Measurements from ENCODE around the gene DOCK7. TPM values are rescaled to one million over a fixed set of nuclear protein-coding genes. Genes with fewer than 3 reads are reported as not detected.
"Not testable (repeated sequence)": the region's sequence is repeated elsewhere in the genome, so short reads cannot be mapped to it uniquely, and the experiment has no call there.

The DOCK7 gene
- total RNA-seq, 6 experiments from 2014 or later = 93.3 to 115 (median 105) TPM

DNA sequence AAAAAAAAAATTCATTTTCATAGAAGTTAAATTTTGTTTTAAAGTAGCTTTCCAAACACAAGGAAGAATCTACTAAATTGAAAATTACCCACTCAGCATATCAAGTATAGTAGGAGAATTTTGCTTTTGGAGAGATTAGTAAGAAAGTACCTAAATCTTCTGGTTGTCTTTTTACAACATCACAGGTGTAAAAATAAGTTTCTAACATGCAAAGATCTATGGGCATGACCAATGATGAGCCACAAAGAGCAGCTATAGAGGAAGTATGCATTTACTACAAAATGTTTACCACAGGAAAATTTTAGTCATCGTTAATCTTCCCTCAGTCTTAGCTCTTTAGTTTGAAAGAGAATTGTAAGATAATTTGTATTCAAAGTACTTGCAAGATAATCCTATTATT is 62.8 kb downstream of the DOCK7 start:
- Mint-ChIP-seq H3K27me3 (ENCODE audit: insufficient read depth) (no peaks in the 10 kb centered on the region), H3K36me3 (ENCODE audit: low read depth) (peaks cover 17% of the 10 kb centered on the region), H3K27ac (no peak overlapping the region), H3K4me1 (ENCODE audit: low read depth) (peaks cover 49% of the 10 kb centered on the region), H3K4me3 (no peak overlapping the region), H3K9me3 (no peaks in the 10 kb centered on the region)
- no peak for DNase-seq
- TF ChIP-seq, protein P1, sequence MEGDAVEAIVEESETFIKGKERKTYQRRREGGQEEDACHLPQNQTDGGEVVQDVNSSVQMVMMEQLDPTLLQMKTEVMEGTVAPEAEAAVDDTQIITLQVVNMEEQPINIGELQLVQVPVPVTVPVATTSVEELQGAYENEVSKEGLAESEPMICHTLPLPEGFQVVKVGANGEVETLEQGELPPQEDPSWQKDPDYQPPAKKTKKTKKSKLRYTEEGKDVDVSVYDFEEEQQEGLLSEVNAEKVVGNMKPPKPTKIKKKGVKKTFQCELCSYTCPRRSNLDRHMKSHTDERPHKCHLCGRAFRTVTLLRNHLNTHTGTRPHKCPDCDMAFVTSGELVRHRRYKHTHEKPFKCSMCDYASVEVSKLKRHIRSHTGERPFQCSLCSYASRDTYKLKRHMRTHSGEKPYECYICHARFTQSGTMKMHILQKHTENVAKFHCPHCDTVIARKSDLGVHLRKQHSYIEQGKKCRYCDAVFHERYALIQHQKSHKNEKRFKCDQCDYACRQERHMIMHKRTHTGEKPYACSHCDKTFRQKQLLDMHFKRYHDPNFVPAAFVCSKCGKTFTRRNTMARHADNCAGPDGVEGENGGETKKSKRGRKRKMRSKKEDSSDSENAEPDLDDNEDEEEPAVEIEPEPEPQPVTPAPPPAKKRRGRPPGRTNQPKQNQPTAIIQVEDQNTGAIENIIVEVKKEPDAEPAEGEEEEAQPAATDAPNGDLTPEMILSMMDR (IDR thresholded peaks at IDR 0.05) = no peak

DNA sequence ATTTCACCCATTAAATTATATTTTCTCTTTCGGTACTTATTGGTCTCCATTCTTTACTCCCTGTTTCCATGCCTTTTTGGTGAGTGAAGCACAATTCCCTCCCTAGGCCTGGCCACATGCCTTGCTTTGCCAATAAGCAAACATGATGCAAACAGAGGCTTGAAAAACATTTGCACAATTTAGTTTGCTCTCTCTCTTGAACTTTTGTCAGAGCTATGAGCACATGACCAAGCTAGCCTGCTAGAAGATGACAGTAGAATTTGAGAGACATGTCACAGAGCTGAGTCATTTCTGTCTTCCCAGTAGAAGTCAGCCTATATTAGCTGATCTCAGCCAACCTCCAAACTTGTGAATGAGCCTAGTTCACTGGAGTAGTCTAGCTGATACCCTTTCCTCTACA is 66.3 kb downstream of the DOCK7 start:
- Mint-ChIP-seq H3K4me3 (peak overlapping the region; percentile 41; the same call in 1 of the 2 replicates), H3K4me1 (ENCODE audit: low read depth) (peaks cover 60% of the 10 kb centered on the region), H3K36me3 (ENCODE audit: low read depth) (peaks cover 32% of the 10 kb centered on the region), H3K27ac (peak overlapping the region; percentile 83), H3K9me3 (no peaks in the 10 kb centered on the region), H3K27me3 (ENCODE audit: insufficient read depth) (no peaks in the 10 kb centered on the region)
- peak; percentile 97 for DNase-seq
- TF ChIP-seq, protein P1 (IDR thresholded peaks at IDR 0.05) = no peak

DNA sequence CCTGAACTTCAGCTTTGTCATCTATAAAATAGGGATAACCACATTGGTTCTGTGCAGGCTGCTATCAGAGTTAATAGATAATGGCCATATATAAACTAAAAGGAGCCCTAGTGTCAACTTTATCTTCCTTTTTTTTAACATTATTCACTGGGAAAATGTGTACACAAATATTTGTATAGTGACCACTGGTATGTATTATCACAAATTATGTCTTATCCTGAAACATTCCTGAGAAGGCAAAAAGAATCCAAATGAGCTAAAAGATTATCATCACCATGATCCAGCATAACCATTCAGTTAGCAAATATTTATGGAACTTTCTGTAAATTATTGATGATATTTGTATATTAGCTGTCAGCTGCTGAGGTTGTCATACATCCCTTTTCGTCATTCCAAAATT is 74.3 kb downstream of the DOCK7 start:
- peak; percentile 26 for DNase-seq
- Mint-ChIP-seq H3K36me3 (ENCODE audit: low read depth) (peaks cover 32% of the 10 kb centered on the region), H3K9me3 (no peaks in the 10 kb centered on the region), H3K27ac (peak overlapping the region; percentile 59; the same call in 1 of the 2 replicates), H3K4me1 (ENCODE audit: low read depth) (peaks cover 40% of the 10 kb centered on the region), H3K27me3 (ENCODE audit: insufficient read depth) (no peaks in the 10 kb centered on the region), H3K4me3 (peak overlapping the region; percentile 10; the same call in 1 of the 2 replicates)
- TF ChIP-seq, protein P1 (IDR thresholded peaks at IDR 0.05) = no peak

DNA sequence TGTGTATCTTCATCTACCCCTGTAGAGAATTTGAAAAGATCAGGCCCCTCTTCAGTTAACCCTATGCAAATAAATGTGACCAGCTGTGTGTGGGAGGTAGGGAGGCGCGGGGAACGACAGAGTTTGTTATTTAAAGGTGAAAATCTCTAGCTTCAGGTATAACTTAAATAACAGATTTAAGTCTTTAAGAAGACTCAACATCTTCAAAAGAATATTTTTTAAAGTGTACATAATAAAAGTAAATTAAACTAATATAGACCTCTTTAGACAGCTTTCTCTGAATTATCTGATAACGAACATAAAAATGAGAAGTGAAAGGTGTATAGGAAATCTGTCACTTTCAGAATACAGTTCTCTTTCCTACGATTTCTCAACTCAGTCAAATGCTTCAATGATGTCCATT is 74.9 kb downstream of the DOCK7 start:
- no peak overlapping the region; the same call in 1 of the 2 replicates for H3K4me3 Mint-ChIP-seq
- H3K27ac Mint-ChIP-seq = peak overlapping the region; percentile 53; the same call in 1 of the 2 replicates
- no peaks in the 10 kb centered on the region for H3K27me3 Mint-ChIP-seq (ENCODE audit: insufficient read depth)
- no peak for DNase-seq
- H3K9me3 Mint-ChIP-seq = no peaks in the 10 kb centered on the region
- peaks cover 40% of the 10 kb centered on the region for H3K4me1 Mint-ChIP-seq (ENCODE audit: low read depth)
- TF ChIP-seq, protein P1 (IDR thresholded peaks at IDR 0.05) = no peak
- H3K36me3 Mint-ChIP-seq (ENCODE audit: low read depth) = peaks cover 30% of the 10 kb centered on the region

DNA sequence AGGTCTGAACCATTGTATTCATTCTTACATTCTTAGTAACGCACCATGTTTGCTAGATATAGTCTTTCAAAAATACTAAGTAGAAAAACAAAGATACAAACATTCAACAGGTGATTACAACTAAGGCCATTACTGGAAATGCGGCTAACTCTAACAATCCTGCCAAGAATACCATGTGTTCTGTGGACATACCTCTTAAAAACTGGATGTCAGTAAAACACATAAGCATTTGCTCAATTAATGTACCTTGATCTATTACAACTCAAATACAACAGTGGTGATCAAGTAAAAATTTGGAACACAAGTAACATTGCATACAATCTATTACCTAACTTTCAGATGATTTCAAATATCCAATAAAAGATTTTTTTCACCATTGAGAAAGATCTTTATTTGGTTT is 75.4 kb downstream of the DOCK7 start:
- H3K36me3 Mint-ChIP-seq (ENCODE audit: low read depth) = peaks cover 24% of the 10 kb centered on the region
- no peak for DNase-seq
- no peaks in the 10 kb centered on the region for H3K9me3 Mint-ChIP-seq
- no peak overlapping the region for H3K27ac Mint-ChIP-seq
- H3K27me3 Mint-ChIP-seq (ENCODE audit: insufficient read depth) = no peaks in the 10 kb centered on the region
- H3K4me3 Mint-ChIP-seq = no peak overlapping the region
- TF ChIP-seq, protein P1 (IDR thresholded peaks at IDR 0.05) = no peak
- peaks cover 38% of the 10 kb centered on the region for H3K4me1 Mint-ChIP-seq (ENCODE audit: low read depth)

DNA sequence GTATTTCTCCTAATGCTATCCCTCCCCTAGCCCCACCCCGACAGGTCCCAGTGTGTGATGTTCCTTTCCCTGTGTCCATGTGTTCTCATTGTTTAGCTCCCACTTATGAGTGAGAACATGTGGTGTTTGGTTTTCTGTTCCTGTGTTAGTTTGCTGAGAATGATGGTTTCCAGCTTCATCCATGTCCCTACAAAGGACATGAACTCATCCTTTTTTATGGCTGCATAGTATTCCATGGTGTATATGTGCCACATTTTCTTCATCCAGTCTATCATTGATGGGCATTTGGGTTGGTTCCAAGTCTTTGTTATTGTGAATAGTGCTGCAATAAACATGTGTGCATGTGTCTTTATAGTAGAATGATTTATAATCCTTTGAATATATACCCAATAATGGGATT is 77.6 kb downstream of the DOCK7 start:
- not testable (repeated sequence) for H3K27me3 Mint-ChIP-seq (ENCODE audit: insufficient read depth); H3K27ac Mint-ChIP-seq; H3K9me3 Mint-ChIP-seq; DNase-seq; H3K4me3 Mint-ChIP-seq
- Mint-ChIP-seq H3K4me1 (ENCODE audit: low read depth) (peaks cover 21% of the 10 kb centered on the region), H3K36me3 (ENCODE audit: low read depth) (peaks cover 26% of the 10 kb centered on the region)

All from HFFc6 (cell line).